AG04449 (cell line): Measurements from ENCODE around the gene FLT1.

ENCODE experiments used
- CTCF ChIA-PET: fragments of 350-600 bp; formaldehyde crosslinking; extraction: SDS; loops from one replicate; lab custom pipeline; 2021; ENCODE audit warnings: antibody characterized with exemption; lab: Yijun Ruan, JAX
- POLR2A ChIA-PET: fragments of 400-600, 350-600 bp; formaldehyde crosslinking; extraction: SDS; loops from one replicate; lab custom pipeline; 2020; ENCODE audit warnings: antibody characterized with exemption, inconsistent platforms; lab: Yijun Ruan, JAX
- DNase-seq: peaks from one replicate; pipeline ENCODE4 v3.0.0-alpha.2; 2010; ENCODE audit warnings: low read depth, low spot score
- H3K4me3 ChIP-seq: 2 replicates; pipeline ENCODE4 v1.5.1; 2011; ENCODE audit warnings: low read depth, mild to moderate bottlenecking, control low read depth, low read length
- TF ChIP-seq, protein P1 (sequence below): IDR thresholded peaks from one replicate; pipeline ENCODE4 v1.5.1; 2011; ENCODE audit warnings: mild to moderate bottlenecking, moderate library complexity, low read length, control low read depth, inconsistent platforms; ENCODE audit not compliant: insufficient read depth; ENCODE audit errors: missing control alignments

FLT1 gene

DNA sequence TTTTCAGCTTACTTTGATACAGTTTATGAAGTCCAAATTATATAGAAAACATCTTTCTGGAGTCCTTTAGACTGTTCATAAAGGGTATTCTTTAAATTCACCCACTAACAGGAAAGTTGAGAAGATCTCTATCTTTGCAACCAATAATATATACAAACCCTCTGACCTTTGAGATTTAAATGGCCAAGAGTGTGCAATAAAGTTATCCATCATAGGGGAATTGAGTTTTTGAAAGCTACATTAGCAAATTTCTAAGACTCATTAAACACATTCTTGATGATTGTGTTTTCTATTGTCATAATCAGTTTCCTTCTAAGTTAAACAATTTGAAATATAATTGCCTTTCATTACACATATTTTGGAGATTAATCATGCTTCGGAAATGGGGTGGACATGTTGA is 15.9 kb downstream of the FLT1 start:
- CTCF ChIA-PET, result interaction anchor here (1.3 to 1.6 kb wide), 2 partner anchors 154 to 155 kb away, joined by 3 to 4 read pairs; no protein-coding TSS in a partner anchor
- no peak for DNase-seq
- TF ChIP-seq, protein P1, sequence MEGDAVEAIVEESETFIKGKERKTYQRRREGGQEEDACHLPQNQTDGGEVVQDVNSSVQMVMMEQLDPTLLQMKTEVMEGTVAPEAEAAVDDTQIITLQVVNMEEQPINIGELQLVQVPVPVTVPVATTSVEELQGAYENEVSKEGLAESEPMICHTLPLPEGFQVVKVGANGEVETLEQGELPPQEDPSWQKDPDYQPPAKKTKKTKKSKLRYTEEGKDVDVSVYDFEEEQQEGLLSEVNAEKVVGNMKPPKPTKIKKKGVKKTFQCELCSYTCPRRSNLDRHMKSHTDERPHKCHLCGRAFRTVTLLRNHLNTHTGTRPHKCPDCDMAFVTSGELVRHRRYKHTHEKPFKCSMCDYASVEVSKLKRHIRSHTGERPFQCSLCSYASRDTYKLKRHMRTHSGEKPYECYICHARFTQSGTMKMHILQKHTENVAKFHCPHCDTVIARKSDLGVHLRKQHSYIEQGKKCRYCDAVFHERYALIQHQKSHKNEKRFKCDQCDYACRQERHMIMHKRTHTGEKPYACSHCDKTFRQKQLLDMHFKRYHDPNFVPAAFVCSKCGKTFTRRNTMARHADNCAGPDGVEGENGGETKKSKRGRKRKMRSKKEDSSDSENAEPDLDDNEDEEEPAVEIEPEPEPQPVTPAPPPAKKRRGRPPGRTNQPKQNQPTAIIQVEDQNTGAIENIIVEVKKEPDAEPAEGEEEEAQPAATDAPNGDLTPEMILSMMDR, result no peak
- no peak overlapping the region for H3K4me3 ChIP-seq
- POLR2A ChIA-PET, result interaction anchor here (1.0 kb wide), 1 partner anchor 11 kb away, joined by 3 read pairs; no protein-coding TSS in a partner anchor

- peak; percentile 50 for DNase-seq
- POLR2A ChIA-PET, result interaction anchor here (1.0 kb wide), 1 partner anchor 12 kb away, joined by 3 read pairs; no protein-coding TSS in a partner anchor
- CTCF ChIA-PET, result interaction anchor here (1.3 kb wide), 1 partner anchor 154 kb away, joined by 3 read pairs; no protein-coding TSS in a partner anchor
- no peak overlapping the region for H3K4me3 ChIP-seq
- TF ChIP-seq, protein P1, result no peak
Measured at GRCh38 chr13:28478127-28478526, 16.8 kb downstream of the FLT1 start.

- no peak overlapping the region for H3K4me3 ChIP-seq
- DNase-seq, result no peak
- CTCF ChIA-PET, result no interaction called here
- POLR2A ChIA-PET, result no interaction called here
- TF ChIP-seq, protein P1, result no peak
Measured at GRCh38 chr13:28477709-28477973, 17.3 kb downstream of the FLT1 start.

DNA sequence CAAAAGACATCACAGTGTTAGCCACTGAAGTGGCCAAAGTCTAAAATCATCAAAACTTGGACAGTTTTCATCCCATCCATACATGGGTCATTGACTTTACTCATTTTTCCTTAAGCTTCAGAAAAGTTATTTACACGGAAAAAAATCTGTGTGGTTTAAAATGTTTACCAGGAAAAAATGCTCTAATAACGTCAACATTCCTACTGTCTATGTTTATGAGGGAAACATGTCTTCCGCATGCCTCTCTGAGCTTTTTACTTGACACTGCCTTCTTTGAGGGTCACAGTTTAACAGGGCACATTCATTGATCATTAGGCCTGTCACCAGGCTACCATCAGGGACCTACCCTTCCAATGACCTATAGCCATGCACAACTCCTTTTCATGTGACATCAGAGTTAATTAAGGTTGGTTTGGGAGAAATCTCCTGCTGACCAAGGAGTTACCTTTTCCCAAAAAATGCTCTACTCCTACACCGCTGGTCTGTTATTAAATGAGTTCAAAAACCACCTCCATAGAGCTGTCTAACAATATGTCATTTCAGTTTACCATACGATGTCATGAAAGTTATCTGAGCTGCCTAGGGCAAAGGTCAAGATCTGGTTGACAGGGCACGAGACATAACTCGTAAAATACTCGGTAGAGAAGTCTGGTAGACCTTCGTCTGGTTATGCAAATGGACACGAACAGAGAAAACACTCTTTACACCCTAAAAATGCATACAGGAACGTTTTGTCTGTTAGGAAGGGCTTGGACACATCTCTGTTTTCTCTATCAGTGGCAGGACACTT is 17.8 kb downstream of the FLT1 start:
- DNase-seq, result no peak
- CTCF ChIA-PET, result interaction anchor here (1.4 kb wide), 1 partner anchor 14 kb away, joined by 3 read pairs; no protein-coding TSS in a partner anchor
- TF ChIP-seq, protein P1, result no peak
- no peak overlapping the region for H3K4me3 ChIP-seq
- POLR2A ChIA-PET, result no interaction called here

DNA sequence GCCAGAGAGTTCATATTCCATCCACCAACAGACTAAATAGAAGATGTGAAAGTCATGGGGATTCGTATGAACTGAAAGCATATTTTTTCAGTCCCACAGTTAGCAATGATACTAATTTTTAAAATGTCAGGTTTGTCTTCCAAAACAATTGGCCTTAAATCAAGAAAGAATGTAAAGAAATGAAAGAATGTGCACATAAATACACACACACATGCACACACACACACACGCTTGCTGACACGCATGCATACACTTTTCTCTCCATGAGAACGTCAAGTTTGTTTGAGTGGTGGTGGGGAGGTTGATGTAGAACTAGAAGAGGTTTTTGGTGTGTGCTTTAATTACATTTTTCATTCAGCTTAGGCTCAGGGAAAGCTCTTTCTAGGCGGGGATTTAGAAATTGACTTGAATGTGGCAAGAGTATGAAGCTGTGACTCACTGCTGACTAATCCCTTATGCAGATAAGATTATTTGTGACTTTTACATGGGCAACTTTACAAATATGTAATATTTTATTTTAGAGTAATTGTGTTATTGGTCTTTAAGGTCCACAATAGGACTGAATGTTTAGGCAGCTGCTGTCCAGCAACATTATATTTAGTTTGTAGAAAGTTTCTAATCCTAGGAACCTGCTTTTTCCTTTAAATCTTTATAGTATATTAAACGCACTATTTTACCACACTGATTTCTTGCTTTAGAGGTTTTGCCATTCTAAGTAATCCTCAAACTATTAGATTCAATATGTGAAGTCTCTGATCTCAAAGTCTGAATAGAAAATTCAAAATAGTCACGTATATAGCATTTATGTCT is 18.8 kb downstream of the FLT1 start:
- H3K4me3 ChIP-seq, result no peak overlapping the region
- ChIA-PET POLR2A (no interaction called here), CTCF (interaction anchor here (0.9 to 1.4 kb wide), 3 partner anchors 10 to 15 kb away, joined by 3 read pairs; no protein-coding TSS in a partner anchor)
- DNase-seq, result peak; percentile 77
- TF ChIP-seq, protein P1, result no peak
